B cell (primary cell): ENCODE results near the gene CLEC2L. TPM values are rescaled to one million over a fixed set of nuclear protein-coding genes. Genes with fewer than 3 reads are reported as not detected.

ENCODE experiments used
- ATAC-seq: fragments of 200-7000 bp; cut with Tn5 transposase; one replicate; pipeline ENCODE4 v1.10.0; 2021; ENCODE audit warnings: low read depth, mild to moderate bottlenecking, moderate number of reproducible peaks, moderate library complexity
- CTCF ChIA-PET: fragments of 350-600 bp; sonication (Branson Sonifier 250); formaldehyde crosslinking; loops from one replicate; lab custom pipeline; 2021; ENCODE audit warnings: antibody characterized with exemption, inconsistent platforms; lab: Charles Lee
- POLR2A ChIA-PET: fragments of 350-600 bp; sonication (Branson Sonifier 250); formaldehyde crosslinking; loops from one replicate; lab custom pipeline; 2021; ENCODE audit warnings: antibody characterized with exemption; lab: Charles Lee
- DNase-seq: peaks from one replicate; pipeline ENCODE4 v3.0.0; 2013
- H2AFZ ChIP-seq: 2 replicates; pipeline ENCODE4 v1.6.1; 2012; ENCODE audit warnings: mild to moderate bottlenecking, low read depth, low read length; ENCODE audit not compliant: insufficient read depth, poor library complexity, severe bottlenecking
- H3K27ac ChIP-seq, 2 donors: 1 replicate in 1 of 2; 2 replicates in 1 of 2; pipeline ENCODE4 v1.5.1; 2012 to 2013; ENCODE audit warnings: low read length in 2 of 2, mild to moderate bottlenecking in 2 of 2, moderate library complexity in 1 of 2
- H3K27me3 ChIP-seq, 4 experiments: fragments of 200-600 bp in 1 of 4; sonication (generic) in 1 of 4; replicated peaks in 1 of 4; 1 replicate in 2 of 4; 2 replicates in 2 of 4; pipeline versions ENCODE4 v1.6.1 to v1.7.0; 2013 to 2016; ENCODE audit warnings: low read length in 3 of 4, mild to moderate bottlenecking in 2 of 4, mixed read lengths in 1 of 4, moderate library complexity in 1 of 4; ENCODE audit not compliant: insufficient read depth in 4 of 4, control insufficient read depth in 3 of 4; ENCODE audit errors: control extremely low read depth in 1 of 4
- H3K36me3 ChIP-seq, 2 experiments: replicated peaks in 1 of 2; 1 replicate in 1 of 2; 2 replicates in 1 of 2; pipeline versions ENCODE4 v1.6.1 to v1.7.1; 2013; ENCODE audit warnings: low read length in 1 of 2; ENCODE audit not compliant: insufficient read depth in 2 of 2, control insufficient read depth in 1 of 2; ENCODE audit errors: control extremely low read depth in 1 of 2, extremely low read depth in 1 of 2
- H3K4me1 ChIP-seq, 2 donors: fragments of 200-600 bp in 1 of 2; sonication (generic) in 1 of 2; 1 replicate in 1 of 2; 2 replicates in 1 of 2; pipeline versions ENCODE4 v1.5.1 to v1.6.1; 2013 to 2017; ENCODE audit warnings: low read length in 2 of 2; ENCODE audit not compliant: control insufficient read depth in 2 of 2, insufficient read depth in 2 of 2
- H3K4me2 ChIP-seq: replicated peaks from 2 replicates; pipeline ENCODE3; 2012; ENCODE audit warnings: mild to moderate bottlenecking, low read depth, low read length; ENCODE audit not compliant: poor library complexity, severe bottlenecking
- H3K4me3 ChIP-seq, 5 experiments: fragments of 200-600 bp in 1 of 5; sonication (generic) in 1 of 5; 1 replicate in 3 of 5; 2 replicates in 2 of 5; pipeline versions ENCODE4 v1.5.1 to v1.7.0; 2011 to 2016; ENCODE audit warnings: low read length in 4 of 5, mild to moderate bottlenecking in 4 of 5, low read depth in 2 of 5, control low read depth in 1 of 5, moderate library complexity in 1 of 5; ENCODE audit not compliant: insufficient read depth in 1 of 5; ENCODE audit errors: control extremely low read depth in 1 of 5, extremely low read depth in 1 of 5
- H3K79me2 ChIP-seq: fragments of 200-600 bp; sonication (generic); one replicate; pipeline ENCODE4 v1.6.0; 2016; ENCODE audit warnings: low read length; ENCODE audit not compliant: control insufficient read depth, insufficient read depth
- H3K9ac ChIP-seq: fragments of 200-600 bp; sonication (generic); 2 replicates; pipeline ENCODE4 v1.6.1; 2017; ENCODE audit warnings: mild to moderate bottlenecking, low read length, moderate library complexity
- H3K9me3 ChIP-seq, 3 donors: one replicate each; pipeline versions ENCODE4 v1.6.1 to v1.7.1; 2013; ENCODE audit warnings: low read length in 2 of 3; ENCODE audit not compliant: control insufficient read depth in 2 of 3, insufficient read depth in 1 of 3; ENCODE audit errors: control extremely low read depth in 1 of 3
- H4K20me1 ChIP-seq: 2 replicates; pipeline ENCODE4 v1.6.0; 2012; ENCODE audit warnings: mild to moderate bottlenecking, low read length; ENCODE audit not compliant: insufficient read depth, control insufficient read depth, poor library complexity, severe bottlenecking
- H3K27ac Mint-ChIP-seq: one replicate; pipeline ENCODE4 v1.8.0; 2021; ENCODE audit warnings: mixed read lengths
- H3K27me3 Mint-ChIP-seq: one replicate; pipeline ENCODE4 v1.8.0; 2021; ENCODE audit warnings: mixed read lengths
- H3K4me1 Mint-ChIP-seq: one replicate; pipeline ENCODE4 v1.8.0; 2021; ENCODE audit warnings: mixed read lengths
- H3K4me3 Mint-ChIP-seq: one replicate; pipeline ENCODE4 v1.8.0; 2021; ENCODE audit warnings: mixed read lengths
- H3K9me3 Mint-ChIP-seq: one replicate; pipeline ENCODE4 v1.8.0; 2022; ENCODE audit warnings: mixed read lengths; ENCODE audit not compliant: insufficient read depth
- CTCF ChIP-seq: fragments of 200-600 bp; IDR thresholded peaks from one replicate; pipeline ENCODE4 v1.8.0; 2022; ENCODE audit warnings: antibody characterized with exemption, mild to moderate bottlenecking
- EZH2 ChIP-seq: IDR thresholded peaks from 2 replicates; pipeline ENCODE4 v1.6.1; 2012; ENCODE audit warnings: borderline replicate concordance, low read depth, mild to moderate bottlenecking, moderate library complexity, low read length; ENCODE audit not compliant: insufficient read depth, poor library complexity, severe bottlenecking
- WGBS: methylation state at CpG from one replicate; pipeline ENCODE4 v1.1.5; 2013; ENCODE audit warnings: missing lambda C conversion rate; ENCODE audit not compliant: insufficient coverage; 5-methylcytosine and 5-hydroxymethylcytosine counted together
- intact Hi-C: fragments of 100-400 bp; cut with micrococcal nuclease; formaldehyde crosslinking; loops from one replicate; pipeline ENCODE4 v1.10.0; 2022
- polyA plus RNA-seq: library from polyadenylated mRNA; depleted of rRNA; stranded (reverse); fragments of >200 nt; gene quantifications from 2 replicates; pipeline ENCODE4 v1.2.3, GENCODE V29; 2012
- total RNA-seq, 2 donors: library from RNA; stranded (reverse); fragments of 120-200 nt in 1 of 2; gene quantifications; 1 replicate in 1 of 2; 2 replicates in 1 of 2; pipeline versions ENCODE4 v1.2.3 to v1.2.4, GENCODE V29; 2013 to 2022

The CLEC2L gene
- total and polyA plus RNA-seq, 2 donors (not counting 1 experiment from before 2014, with no cell fraction given), result not detected

GRCh38 chr7:139496528-139496927 is 27.0 kb upstream of the CLEC2L start:
- H4K20me1 ChIP-seq, result no peaks in the 10 kb centered on the region
- peaks cover 0 to 3% (median 0%) of the 10 kb centered on the region in 4 experiments for H3K27me3 ChIP-seq
- H3K9ac ChIP-seq, result no peak overlapping the region
- H3K79me2 ChIP-seq, result no peaks in the 10 kb centered on the region
- no peak overlapping the region for H3K4me2 ChIP-seq
- DNase-seq (no peak), ATAC-seq (no peak)
- intact Hi-C loops, result no loop called here
- H2AFZ ChIP-seq, result no peak overlapping the region
- H3K4me3 ChIP-seq, result no peak overlapping the region
- TF ChIP-seq EZH2, result no peak
- TF ChIP-seq CTCF, result no peak
- Mint-ChIP-seq H3K9me3 (peaks cover 4% of the 10 kb centered on the region), H3K4me1 (peaks cover 27% of the 10 kb centered on the region), H3K27ac (no peak overlapping the region), H3K27me3 (peaks cover 9% of the 10 kb centered on the region), H3K4me3 (no peak overlapping the region)
- H3K9me3 ChIP-seq, result peaks cover 0 to 11% (median 0%) of the 10 kb centered on the region in 3 donors
- ChIA-PET POLR2A (no interaction called here), CTCF (no interaction called here)
- peaks cover 11 to 25% of the 10 kb centered on the region in 2 donors for H3K4me1 ChIP-seq
- WGBS, result 100% methylated on average over 7 of the region's 10 CpGs
- H3K36me3 ChIP-seq, result no peaks in the 10 kb centered on the region
- H3K27ac ChIP-seq, result no peak overlapping the region

GRCh38 chr7:139500770-139501138 is 22.7 kb upstream of the CLEC2L start:
- no peaks in the 10 kb centered on the region for H4K20me1 ChIP-seq
- H2AFZ ChIP-seq, result no peak overlapping the region
- no peak for ATAC-seq
- H3K9me3 ChIP-seq, result no peaks in the 10 kb centered on the region
- H3K79me2 ChIP-seq, result no peaks in the 10 kb centered on the region
- peaks cover 0 to 3% (median 0%) of the 10 kb centered on the region in 4 experiments for H3K27me3 ChIP-seq
- ChIA-PET POLR2A (no interaction called here), CTCF (interaction anchor here (0.6 to 2.3 kb wide), 7 partner anchors 10 to 504 kb away, joined by 3 to 9 read pairs (median 4); partner anchors contain the start of gene KLRG2)
- peaks cover under 1 to 13% of the 10 kb centered on the region in 2 donors for H3K4me1 ChIP-seq
- Mint-ChIP-seq H3K4me1 (peaks cover 13% of the 10 kb centered on the region), H3K27ac (no peak overlapping the region), H3K4me3 (no peak overlapping the region), H3K27me3 (peaks cover 9% of the 10 kb centered on the region), H3K9me3 (no peaks in the 10 kb centered on the region)
- no peak overlapping the region for H3K9ac ChIP-seq
- H3K4me2 ChIP-seq, result no peak overlapping the region
- intact Hi-C loops, result loop anchor here (1.0 kb wide), 1 partner anchor 504 kb away; no protein-coding TSS in a partner anchor
- WGBS, result 94% methylated on average over 6 of the region's 7 CpGs
- no peak overlapping the region for H3K27ac ChIP-seq
- no peak for DNase-seq
- H3K4me3 ChIP-seq, result no peak overlapping the region
- no peak for TF ChIP-seq CTCF
- no peak for TF ChIP-seq EZH2
- H3K36me3 ChIP-seq, result no peaks in the 10 kb centered on the region
